ENCODE results near the gene SLC7A7.
A peak's percentile ranks its signal among the peaks of the same experiment; 100 is the strongest.

Gene SLC7A7

GRCh38 chr14:22845821-22846625 is 30.8 kb upstream of the SLC7A7 start:
- no peak overlapping the region for H3K27ac ChIP-seq (replicated peaks; ENCODE audit: low read length)

GRCh38 chr14:22845103-22845394 is 29.8 kb upstream of the SLC7A7 start:
- H4K8ac ChIP-seq (ENCODE audit: low read depth, low read length) = no peak overlapping the region
- no CpG with 5 or more reads among the region's 9 CpGs for WGBS, 2 donors (ENCODE audit: extremely low coverage in 2 of 2, insufficient read length in 2 of 2, insufficient replicate concordance in 1 of 2)
- H2AK5ac ChIP-seq (ENCODE audit: low read depth, low read length) = no peak overlapping the region
- H4K91ac ChIP-seq (ENCODE audit: low read depth, low read length, poor library complexity) = no peak overlapping the region
- peaks cover 0 to 4% of the 10 kb centered on the region in 2 donors for H3K36me3 ChIP-seq (replicated peaks in 1 of 2; ENCODE audit: control insufficient read depth in 2 of 2, insufficient read depth in 2 of 2, low read length in 2 of 2)
- no peak overlapping the region for H2BK5ac ChIP-seq (ENCODE audit: low read length)
- H3K79me1 ChIP-seq (ENCODE audit: low read depth, low read length) = peaks cover 2% of the 10 kb centered on the region
- H3K4me2 ChIP-seq (ENCODE audit: insufficient read depth, low read length, poor library complexity, severe bottlenecking) = no peak overlapping the region
- H2BK15ac ChIP-seq (ENCODE audit: low read length) = no peak overlapping the region
- H2BK120ac ChIP-seq (ENCODE audit: low read depth, low read length) = no peak overlapping the region
- no peak overlapping the region for H3K27ac ChIP-seq (replicated peaks; ENCODE audit: low read length)
- no peaks in the 10 kb centered on the region for H3K27me3 ChIP-seq (ENCODE audit: control insufficient read depth in 3 of 3, insufficient read depth in 3 of 3, low read depth in 1 of 3, low read length in 3 of 3)
- no peaks in the 10 kb centered on the region for H3K9me3 ChIP-seq (replicated peaks in 1 of 2; ENCODE audit: control insufficient read depth in 2 of 2, insufficient read depth in 1 of 2, low read depth in 1 of 2, low read length in 2 of 2)
- no peak overlapping the region for H3K18ac ChIP-seq (ENCODE audit: low read length)
- H3K4ac ChIP-seq (ENCODE audit: low read length) = no peak overlapping the region
- peaks cover 15% of the 10 kb centered on the region in 2 donors for H3K4me1 ChIP-seq (ENCODE audit: control insufficient read depth in 2 of 2, insufficient read depth in 1 of 2, low read depth in 1 of 2, low read length in 2 of 2)
- H3K9ac ChIP-seq (ENCODE audit: low read depth, low read length, poor library complexity) = no peak overlapping the region
- DNase-seq (ENCODE audit: low spot score) = no peak
- H3K4me3 ChIP-seq (ENCODE audit: low read length in 2 of 2) = no peak overlapping the region
- H3K23ac ChIP-seq (ENCODE audit: low read depth, low read length, poor library complexity) = no peak overlapping the region
- H3K14ac ChIP-seq (ENCODE audit: low read length) = no peak overlapping the region
- H2AFZ ChIP-seq (ENCODE audit: low read length) = no peak overlapping the region
- H2BK12ac ChIP-seq (ENCODE audit: low read length) = no peak overlapping the region

More at GRCh38 chr14:22845821-22846625, 30.8 kb upstream of the SLC7A7 start:
- no peaks in the 10 kb centered on the region for H3K9me3 ChIP-seq (replicated peaks in 1 of 2; ENCODE audit: control insufficient read depth in 2 of 2, insufficient read depth in 1 of 2, low read depth in 1 of 2, low read length in 2 of 2)
- no peak overlapping the region for H3K23ac ChIP-seq (ENCODE audit: low read depth, low read length, poor library complexity)
- H3K4me1 ChIP-seq (ENCODE audit: control insufficient read depth in 2 of 2, insufficient read depth in 1 of 2, low read depth in 1 of 2, low read length in 2 of 2) = peaks cover 15% of the 10 kb centered on the region in 2 donors
- no peak overlapping the region for H3K18ac ChIP-seq (ENCODE audit: low read length)
- H3K9ac ChIP-seq (ENCODE audit: low read depth, low read length, poor library complexity) = no peak overlapping the region
- H3K36me3 ChIP-seq (replicated peaks in 1 of 2; ENCODE audit: control insufficient read depth in 2 of 2, insufficient read depth in 2 of 2, low read length in 2 of 2) = peaks cover 0 to 4% of the 10 kb centered on the region in 2 donors
- no CpG with 5 or more reads among the region's 26 CpGs for WGBS, 2 donors (ENCODE audit: extremely low coverage in 2 of 2, insufficient read length in 2 of 2, insufficient replicate concordance in 1 of 2)
- H2BK5ac ChIP-seq (ENCODE audit: low read length) = no peak overlapping the region
- no peak overlapping the region for H3K14ac ChIP-seq (ENCODE audit: low read length)
- DNase-seq (ENCODE audit: low spot score) = no peak
- H3K27me3 ChIP-seq (ENCODE audit: control insufficient read depth in 3 of 3, insufficient read depth in 3 of 3, low read depth in 1 of 3, low read length in 3 of 3) = no peaks in the 10 kb centered on the region
- H3K4me3 ChIP-seq (ENCODE audit: low read length in 2 of 2) = no peak overlapping the region
- H2BK120ac ChIP-seq (ENCODE audit: low read depth, low read length) = no peak overlapping the region
- peak overlapping the region; percentile 79 for H3K4ac ChIP-seq (ENCODE audit: low read length)
- H2AK5ac ChIP-seq (ENCODE audit: low read depth, low read length) = peak overlapping the region; percentile 30
- no peak overlapping the region for H2BK15ac ChIP-seq (ENCODE audit: low read length)
- H3K4me2 ChIP-seq (ENCODE audit: insufficient read depth, low read length, poor library complexity, severe bottlenecking) = no peak overlapping the region
- H2BK12ac ChIP-seq (ENCODE audit: low read length) = no peak overlapping the region
- no peak overlapping the region for H4K91ac ChIP-seq (ENCODE audit: low read depth, low read length, poor library complexity)
- no peak overlapping the region for H2AFZ ChIP-seq (ENCODE audit: low read length)
- H3K79me1 ChIP-seq (ENCODE audit: low read depth, low read length) = peaks cover 2% of the 10 kb centered on the region
- H4K8ac ChIP-seq (ENCODE audit: low read depth, low read length) = no peak overlapping the region

DNA sequence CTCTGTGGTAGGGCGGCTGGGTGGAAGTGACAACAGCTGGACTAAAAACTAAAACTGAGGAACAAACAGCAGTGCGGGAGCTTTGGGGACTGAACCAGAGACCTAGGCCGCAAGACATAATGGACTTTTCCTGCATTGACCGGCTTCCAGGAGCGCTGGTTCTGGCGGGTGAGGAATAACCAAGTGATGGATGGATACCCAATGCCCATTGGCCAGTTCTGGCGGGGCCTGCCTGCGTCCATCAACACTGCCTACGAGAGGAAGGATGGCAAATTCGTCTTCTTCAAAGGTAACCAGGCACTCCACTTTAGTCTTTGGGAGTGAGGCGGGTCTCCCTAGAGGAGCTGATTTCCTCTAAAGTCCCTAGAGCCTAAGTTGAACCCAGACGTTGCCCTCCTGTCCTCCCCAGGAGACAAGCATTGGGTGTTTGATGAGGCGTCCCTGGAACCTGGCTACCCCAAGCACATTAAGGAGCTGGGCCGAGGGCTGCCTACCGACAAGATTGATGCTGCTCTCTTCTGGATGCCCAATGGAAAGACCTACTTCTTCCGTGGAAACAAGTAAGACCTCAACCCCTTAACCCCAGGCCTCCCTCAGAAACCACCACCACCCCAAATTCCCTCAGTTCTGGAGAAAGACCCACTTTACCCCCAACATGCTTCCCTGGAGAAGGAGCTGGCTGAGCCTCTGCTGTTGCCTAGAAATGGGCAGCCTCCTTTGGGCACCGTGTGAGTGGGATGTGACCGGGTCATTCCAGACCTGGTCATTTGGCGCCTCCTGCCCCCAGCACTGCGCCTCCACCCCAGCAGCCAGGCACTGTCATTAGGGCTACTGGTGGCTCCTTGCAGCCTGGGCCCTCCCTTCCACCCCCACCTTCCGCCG is 29.2 kb upstream of the SLC7A7 start:
- Histone ChIP-seq H3K4ac (ENCODE audit: low read length) (no peak overlapping the region), H3K14ac (ENCODE audit: low read length) (no peak overlapping the region), H2BK5ac (ENCODE audit: low read length) (no peak overlapping the region), H2BK15ac (ENCODE audit: low read length) (no peak overlapping the region), H3K23ac (ENCODE audit: low read depth, low read length, poor library complexity) (no peak overlapping the region), H4K8ac (ENCODE audit: low read depth, low read length) (no peak overlapping the region), H2AFZ (ENCODE audit: low read length) (no peak overlapping the region), H3K27me3 (ENCODE audit: control insufficient read depth in 3 of 3, insufficient read depth in 3 of 3, low read depth in 1 of 3, low read length in 3 of 3) (no peaks in the 10 kb centered on the region), H3K4me1 (ENCODE audit: control insufficient read depth in 2 of 2, insufficient read depth in 1 of 2, low read depth in 1 of 2, low read length in 2 of 2) (peaks cover 15% of the 10 kb centered on the region in 2 donors), H3K4me3 (ENCODE audit: low read length in 2 of 2) (no peak overlapping the region), H2BK120ac (ENCODE audit: low read depth, low read length) (no peak overlapping the region), H3K4me2 (ENCODE audit: insufficient read depth, low read length, poor library complexity, severe bottlenecking) (no peak overlapping the region), H3K27ac (replicated peaks; ENCODE audit: low read length) (no peak overlapping the region), H3K9ac (ENCODE audit: low read depth, low read length, poor library complexity) (no peak overlapping the region), H3K9me3 (replicated peaks in 1 of 2; ENCODE audit: control insufficient read depth in 2 of 2, insufficient read depth in 1 of 2, low read depth in 1 of 2, low read length in 2 of 2) (no peaks in the 10 kb centered on the region), H2BK12ac (ENCODE audit: low read length) (no peak overlapping the region), H2AK5ac (ENCODE audit: low read depth, low read length) (peak overlapping the region; percentile 21), H3K36me3 (replicated peaks in 1 of 2; ENCODE audit: control insufficient read depth in 2 of 2, insufficient read depth in 2 of 2, low read length in 2 of 2) (peaks cover 0 to 4% of the 10 kb centered on the region in 2 donors), H3K79me1 (ENCODE audit: low read depth, low read length) (peaks cover 2% of the 10 kb centered on the region), H4K91ac (ENCODE audit: low read depth, low read length, poor library complexity) (no peak overlapping the region), H3K18ac (ENCODE audit: low read length) (no peak overlapping the region)
- WGBS, 2 donors (ENCODE audit: extremely low coverage in 2 of 2, insufficient read length in 2 of 2, insufficient replicate concordance in 1 of 2) = no CpG with 5 or more reads among the region's 22 CpGs
- DNase-seq (ENCODE audit: low spot score) = no peak
